Transverse colon (tissue), 3 donors: ENCODE data around the gene MTMR3.

Experiments used
- CTCF ChIP-seq, 5 experiments: fragments of 200-600 bp in 3 of 5; fragments of 450-650 bp in 2 of 5; sonication (generic) in 3 of 5; IDR thresholded peaks; 1 replicate in 2 of 5; 2 replicates in 3 of 5; pipeline ENCODE4 v1.5.1; 2016 to 2017; ENCODE audit warnings: antibody characterized with exemption in 5 of 5, inconsistent platforms in 3 of 5, mild to moderate bottlenecking in 2 of 5, moderate library complexity in 1 of 5
- EP300 ChIP-seq: sonication (generic); formaldehyde crosslinking; IDR thresholded peaks from one replicate; pipeline ENCODE4 v1.6.1; 2017; ENCODE audit warnings: antibody characterized with exemption, low read depth
- POLR2A ChIP-seq: fragments of 450-650 bp; IDR thresholded peaks from one replicate; pipeline ENCODE4 v1.6.1; 2016; ENCODE audit warnings: antibody characterized with exemption, mild to moderate bottlenecking, moderate library complexity

- TF ChIP-seq CTCF (IDR thresholded peaks at IDR 0.05), result no peak
- TF ChIP-seq POLR2A, result no peak
- TF ChIP-seq EP300, result no peak
These were observed 762 bp downstream of the MTMR3 start for GRCh38 chr22:29883775-29884097.
